H9 (cell line): ENCODE results near the gene ZNF366. TPM values are rescaled to one million over a fixed set of nuclear protein-coding genes. Genes with fewer than 3 reads are reported as not detected.

Experiments
- DNase-seq: peaks from one replicate; pipeline ENCODE4 v3.0.0-alpha.2; 2017
- H2AFZ ChIP-seq: one replicate; pipeline ENCODE4 v1.6.1; 2013; ENCODE audit warnings: mild to moderate bottlenecking, low read length, control low read depth, moderate library complexity
- H2AK5ac ChIP-seq: 2 replicates; pipeline ENCODE4 v1.6.1; 2013; ENCODE audit warnings: low read length, control low read depth, mixed read lengths; ENCODE audit not compliant: insufficient read length
- H2BK120ac ChIP-seq: one replicate; pipeline ENCODE4 v1.6.1; 2013; ENCODE audit warnings: low read depth, mild to moderate bottlenecking, low read length, control low read depth, inconsistent platforms; ENCODE audit not compliant: poor library complexity, severe bottlenecking
- H2BK12ac ChIP-seq: 2 replicates; pipeline ENCODE4 v1.6.1; 2013; ENCODE audit warnings: low read length, control low read depth, mixed read lengths, low read depth; ENCODE audit not compliant: insufficient read length
- H2BK15ac ChIP-seq: 2 replicates; pipeline ENCODE4 v1.6.1; 2013; ENCODE audit warnings: low read depth, low read length, control low read depth
- H2BK20ac ChIP-seq: one replicate; pipeline ENCODE4 v1.6.1; 2013; ENCODE audit warnings: low read depth, mild to moderate bottlenecking, low read length, control low read depth, inconsistent platforms; ENCODE audit not compliant: poor library complexity, severe bottlenecking
- H2BK5ac ChIP-seq: 2 replicates; pipeline ENCODE4 v1.6.1; 2013; ENCODE audit warnings: low read length, control low read depth, mixed read lengths; ENCODE audit not compliant: insufficient read length
- H3K14ac ChIP-seq: 2 replicates; pipeline ENCODE4 v1.6.1; 2013; ENCODE audit warnings: low read length, control low read depth; ENCODE audit not compliant: insufficient read depth
- H3K18ac ChIP-seq: 2 replicates; pipeline ENCODE4 v1.6.1; 2013; ENCODE audit warnings: low read depth, mild to moderate bottlenecking, mixed read lengths, low read length, control low read depth; ENCODE audit not compliant: insufficient read length
- H3K23ac ChIP-seq: 2 replicates; pipeline ENCODE4 v1.6.1; 2013; ENCODE audit warnings: low read length, control low read depth, mixed read lengths, low read depth; ENCODE audit not compliant: insufficient read length
- H3K23me2 ChIP-seq: 2 replicates; pipeline ENCODE4 v1.6.1; 2013; ENCODE audit warnings: low read depth, mild to moderate bottlenecking, mixed read lengths, low read length, control low read depth; ENCODE audit not compliant: insufficient read length, poor library complexity, severe bottlenecking
- H3K27ac ChIP-seq: 2 replicates; pipeline ENCODE4 v1.5.1; 2013; ENCODE audit warnings: low read length, control low read depth, mixed read lengths, low read depth; ENCODE audit not compliant: insufficient read length
- H3K27me3 ChIP-seq: 2 replicates; pipeline ENCODE4 v1.6.1; 2013; ENCODE audit warnings: low read length, control low read depth, inconsistent platforms; ENCODE audit not compliant: insufficient read depth
- H3K4ac ChIP-seq: 2 replicates; pipeline ENCODE4 v1.6.1; 2013; ENCODE audit warnings: low read depth, mild to moderate bottlenecking, control low read depth, inconsistent platforms, low read length, moderate library complexity
- H3K4me1 ChIP-seq: 2 replicates; pipeline ENCODE4 v1.6.1; 2013; ENCODE audit warnings: low read length, control low read depth, inconsistent platforms; ENCODE audit not compliant: insufficient read depth
- H3K4me2 ChIP-seq: 2 replicates; pipeline ENCODE4 v1.6.1; 2013; ENCODE audit warnings: low read length, control low read depth, mixed read lengths; ENCODE audit not compliant: insufficient read length, insufficient read depth
- H3K56ac ChIP-seq: 2 replicates; pipeline ENCODE4 v1.6.1; 2013; ENCODE audit warnings: low read depth, mild to moderate bottlenecking, mixed read lengths, low read length, control low read depth; ENCODE audit not compliant: insufficient read length
- H3K79me1 ChIP-seq: 2 replicates; pipeline ENCODE4 v1.6.1; 2013; ENCODE audit warnings: low read depth, mild to moderate bottlenecking, moderate library complexity, low read length, control low read depth, inconsistent platforms; ENCODE audit not compliant: insufficient read depth, poor library complexity, severe bottlenecking
- H3K79me2 ChIP-seq: 2 replicates; pipeline ENCODE4 v1.6.1; 2013; ENCODE audit warnings: low read length, control low read depth, inconsistent platforms; ENCODE audit not compliant: insufficient read depth
- H3K9ac ChIP-seq: 2 replicates; pipeline ENCODE4 v1.6.1; 2013; ENCODE audit warnings: low read length, control low read depth, mixed read lengths; ENCODE audit not compliant: insufficient read length; ENCODE audit errors: extremely low read depth
- H3K9me3 ChIP-seq: one replicate; pipeline ENCODE4 v1.6.1; 2013; ENCODE audit warnings: low read depth, low read length, inconsistent platforms; ENCODE audit not compliant: control insufficient read depth
- H3T11ph ChIP-seq: one replicate; pipeline ENCODE4 v1.6.1; 2013; ENCODE audit warnings: mild to moderate bottlenecking, low read length, control low read depth, inconsistent platforms
- H4K20me1 ChIP-seq: one replicate; pipeline ENCODE4 v1.6.1; 2013; ENCODE audit not compliant: control insufficient read depth, insufficient read length, insufficient read depth
- H4K5ac ChIP-seq: 2 replicates; pipeline ENCODE4 v1.6.1; 2013; ENCODE audit warnings: low read depth, mild to moderate bottlenecking, mixed read lengths, low read length, control low read depth; ENCODE audit not compliant: insufficient read length
- H4K8ac ChIP-seq: replicated peaks from 2 replicates; pipeline ENCODE4 v1.6.1; 2013; ENCODE audit warnings: low read length, control low read depth, mixed read lengths, low read depth; ENCODE audit not compliant: insufficient read length
- H4K91ac ChIP-seq: 2 replicates; pipeline ENCODE4 v1.6.1; 2013; ENCODE audit warnings: low read depth, mild to moderate bottlenecking, moderate library complexity, mixed read lengths, low read length, control low read depth; ENCODE audit not compliant: insufficient read length
- H3K27ac Mint-ChIP-seq, 3 experiments: 2 replicates in 2 of 3; 3 replicates in 1 of 3; pipeline ENCODE4 v1.8.0; 2020 to 2021; ENCODE audit warnings: mixed read lengths in 3 of 3, mild to moderate bottlenecking in 1 of 3, moderate library complexity in 1 of 3
- H3K27me3 Mint-ChIP-seq: 2 replicates; pipeline ENCODE4 v1.8.0; 2021; ENCODE audit warnings: low read depth, mild to moderate bottlenecking, moderate library complexity, mixed read lengths
- H3K36me3 Mint-ChIP-seq, 3 experiments: 2 replicates in 2 of 3; 3 replicates in 1 of 3; pipeline ENCODE4 v1.8.0; 2020 to 2021; ENCODE audit warnings: low read depth in 3 of 3, mixed read lengths in 3 of 3; ENCODE audit not compliant: insufficient read depth in 1 of 3
- H3K4me1 Mint-ChIP-seq, 2 experiments: 2 replicates each; pipeline ENCODE4 v1.8.0; 2020; ENCODE audit warnings: mixed read lengths in 2 of 2
- H3K4me3 Mint-ChIP-seq, 2 experiments: 2 replicates in 1 of 2; 3 replicates in 1 of 2; pipeline ENCODE4 v1.8.0; 2020 to 2021; ENCODE audit warnings: mild to moderate bottlenecking in 2 of 2, mixed read lengths in 2 of 2, moderate library complexity in 1 of 2
- H3K9me3 Mint-ChIP-seq, 2 experiments: 2 replicates in 1 of 2; 3 replicates in 1 of 2; pipeline ENCODE4 v1.8.0; 2020; ENCODE audit warnings: mild to moderate bottlenecking in 2 of 2, mixed read lengths in 2 of 2, moderate library complexity in 1 of 2
- CTCF ChIP-seq: fragments of 200-600 bp; sonication (generic); conservative IDR thresholded peaks from 3 replicates; pipeline ENCODE4 v1.8.0; 2021; ENCODE audit warnings: antibody characterized with exemption, mild to moderate bottlenecking
- WGBS: extraction: QIAGEN DNeasy Blood & Tissue Kit; methylation state at CpG from one replicate; pipeline ENCODE4 v1.1.7; 2013; ENCODE audit warnings: missing lambda C conversion rate, low lambda C conversion rate, mixed read lengths; ENCODE audit not compliant: insufficient read length; ENCODE audit errors: extremely low coverage; 5-methylcytosine and 5-hydroxymethylcytosine counted together
- total RNA-seq: library from RNA; stranded (reverse); gene quantifications from 2 replicates; pipeline ENCODE4 v1.2.1, GENCODE V29; 2021

The ZNF366 gene
- total RNA-seq, 1 experiment from 2014 or later, result not detected

- Histone ChIP-seq H4K5ac (no peak overlapping the region), H3K9ac (no peak overlapping the region), H3K23me2 (no peaks in the 10 kb centered on the region), H3K23ac (no peak overlapping the region), H3K4ac (no peak overlapping the region), H3K18ac (no peak overlapping the region), H3K14ac (no peak overlapping the region), H4K8ac (no peak overlapping the region), H2AK5ac (no peak overlapping the region), H2BK15ac (no peak overlapping the region), H4K91ac (no peak overlapping the region), H3K4me1 (no peaks in the 10 kb centered on the region), H2BK120ac (no peak overlapping the region), H3K27ac (no peak overlapping the region), H2BK20ac (no peak overlapping the region), H3K79me1 (no peaks in the 10 kb centered on the region), H3T11ph (no peak overlapping the region), H3K9me3 (no peaks in the 10 kb centered on the region), H3K56ac (no peak overlapping the region), H2BK5ac (no peak overlapping the region), H3K27me3 (no peaks in the 10 kb centered on the region), H2AFZ (no peak overlapping the region), H2BK12ac (no peak overlapping the region), H3K79me2 (no peaks in the 10 kb centered on the region), H4K20me1 (no peaks in the 10 kb centered on the region), H3K4me2 (no peak overlapping the region)
- no peak for DNase-seq
- Mint-ChIP-seq H3K27me3 (peaks cover 2% of the 10 kb centered on the region; the same call in 1 of the 2 replicates), H3K4me3 (no peak overlapping the region), H3K36me3 (peaks cover 0 to 4% (median 0%) of the 10 kb centered on the region in 3 experiments; a peak in 1 of 7 replicates), H3K27ac (no peak overlapping the region), H3K9me3 (peaks cover 0 to 7% of the 10 kb centered on the region in 2 experiments; a peak in 3 of 5 replicates), H3K4me1 (peaks cover 10 to 12% of the 10 kb centered on the region in 2 experiments)
- no peak for TF ChIP-seq CTCF
- WGBS, result no CpG with 5 or more reads among the region's 1 CpG
These were observed 35.5 kb upstream of the ZNF366 start for GRCh38 chr5:72542695-72543094.
